Testis (tissue), 3 donors: ENCODE data around the gene GPC6. TPM values are rescaled to one million over a fixed set of nuclear protein-coding genes. Genes with fewer than 3 reads are reported as not detected.

Experiments used
- DNase-seq: peaks from one replicate; pipeline ENCODE4 v3.0.0-alpha.2; 2019
- H3K27ac ChIP-seq, 2 donors: fragments of 200-600 bp; sonication (generic); one replicate each; pipeline ENCODE4 v1.5.1; 2019
- H3K27me3 ChIP-seq: fragments of 200-600 bp; sonication (generic); one replicate; pipeline ENCODE4 v1.5.1; 2019
- H3K36me3 ChIP-seq: fragments of 200-600 bp; sonication (generic); one replicate; pipeline ENCODE4 v1.5.1; 2017; ENCODE audit warnings: low read depth; ENCODE audit errors: missing control alignments
- H3K4me1 ChIP-seq: fragments of 200-600 bp; sonication (generic); one replicate; pipeline ENCODE4 v1.5.1; 2019
- H3K4me3 ChIP-seq, 2 donors: fragments of 200-600 bp; sonication (generic); one replicate each; pipeline ENCODE4 v1.5.1; 2017 to 2019
- H3K9me3 ChIP-seq: fragments of 200-600 bp; sonication (generic); one replicate; pipeline ENCODE4 v1.5.1; 2017
- CTCF ChIP-seq, 3 experiments: fragments of 450-650 bp in 2 of 3; fragments of 200-600 bp in 1 of 3; sonication (generic) in 1 of 3; IDR thresholded peaks; one replicate each; pipeline ENCODE4 v1.5.1; 2016 to 2019; ENCODE audit warnings: antibody characterized with exemption in 3 of 3, mild to moderate bottlenecking in 2 of 3, moderate library complexity in 1 of 3
- POLR2A ChIP-seq: fragments of 450-650 bp; IDR thresholded peaks from one replicate; pipeline ENCODE4 v1.6.1; 2017; ENCODE audit warnings: antibody characterized with exemption, mild to moderate bottlenecking, moderate library complexity
- WGBS, 2 donors: methylation state at CpG; one replicate each; pipeline ENCODE4 v1.1.5; 2018; 5-methylcytosine and 5-hydroxymethylcytosine counted together
- intact Hi-C: fragments of 100-400 bp; cut with DNase I; formaldehyde crosslinking; loops from one replicate; pipeline ENCODE4 v1.15.1; 2023; ENCODE audit warnings: low total_unique reads
- polyA plus RNA-seq: library from polyadenylated mRNA; stranded (reverse); fragments of 350-450 nt; fragmentation: Illumina TruSeq; extraction: RNeasy Lipid Tissue Mini Kit (QIAGEN cat#74804); gene quantifications from one replicate; pipeline ENCODE4 v1.2.3, GENCODE V29; 2014; ENCODE audit warnings: low read depth, low replicate concordance; ENCODE audit not compliant: insufficient read depth
- total RNA-seq, 2 donors: library from RNA; depleted of rRNA; stranded (reverse); fragments of >200 nt; gene quantifications; one replicate each; pipeline ENCODE4 v1.2.3, GENCODE V29; 2016

The GPC6 gene
- total and polyA plus RNA-seq, 3 donors from 2014 or later = 2.2 to 6.9 (median 4.3) TPM

GRCh38 chr13:93690139-93690538, 463.5 kb downstream of the GPC6 start:
- TF ChIP-seq POLR2A (no peak), CTCF (IDR thresholded peaks at IDR 0.05) (no peak)
- H3K9me3 ChIP-seq = no peaks in the 10 kb centered on the region
- H3K36me3 ChIP-seq = no peaks in the 10 kb centered on the region
- 39 to 42% methylated on average over 1 of the region's 1 CpG for WGBS, 2 donors
- DNase-seq = no peak
- H3K4me1 ChIP-seq = no peaks in the 10 kb centered on the region
- H3K27ac ChIP-seq = no peak overlapping the region
- no peaks in the 10 kb centered on the region for H3K27me3 ChIP-seq
- H3K4me3 ChIP-seq = no peak overlapping the region
- intact Hi-C loops = no loop called here

GRCh38 chr13:93698016-93698613, 471.5 kb downstream of the GPC6 start:
- Histone ChIP-seq H3K9me3 (no peaks in the 10 kb centered on the region), H3K27me3 (no peaks in the 10 kb centered on the region), H3K4me3 (no peak overlapping the region), H3K4me1 (no peaks in the 10 kb centered on the region), H3K36me3 (no peaks in the 10 kb centered on the region), H3K27ac (no peak overlapping the region)
- TF ChIP-seq CTCF (IDR thresholded peaks at IDR 0.05) (no peak), POLR2A (no peak)
- intact Hi-C loops = no loop called here
- DNase-seq = no peak
- 90 to 91% methylated on average over 5 of the region's 5 CpGs for WGBS, 2 donors

- 95 to 97% methylated on average over 1 of the region's 1 CpG for WGBS, 2 donors
- H3K4me1 ChIP-seq = no peaks in the 10 kb centered on the region
- H3K9me3 ChIP-seq = no peaks in the 10 kb centered on the region
- no peak overlapping the region for H3K27ac ChIP-seq
- H3K4me3 ChIP-seq = no peak overlapping the region
- TF ChIP-seq POLR2A (no peak), CTCF (IDR thresholded peaks at IDR 0.05) (no peak)
- intact Hi-C loops = no loop called here
- no peak for DNase-seq
- no peaks in the 10 kb centered on the region for H3K36me3 ChIP-seq
- no peaks in the 10 kb centered on the region for H3K27me3 ChIP-seq
These were observed 473.5 kb downstream of the GPC6 start for GRCh38 chr13:93700115-93700514.

GRCh38 chr13:93708308-93709075, 481.9 kb downstream of the GPC6 start:
- Histone ChIP-seq H3K27me3 (no peaks in the 10 kb centered on the region), H3K9me3 (no peaks in the 10 kb centered on the region), H3K4me1 (no peaks in the 10 kb centered on the region), H3K36me3 (no peaks in the 10 kb centered on the region), H3K4me3 (no peak overlapping the region), H3K27ac (no peak overlapping the region)
- 82 to 93% methylated on average over 1 of the region's 1 CpG for WGBS, 2 donors
- no peak for TF ChIP-seq CTCF (IDR thresholded peaks at IDR 0.05)
- no peak for TF ChIP-seq POLR2A
- intact Hi-C loops = no loop called here
- DNase-seq = no peak
